DOHH2 (cell line): ENCODE measurements around the gene SPC25.

ENCODE experiments used
- EZH2phosphoT487 ChIP-seq: fragments of 200-600 bp; sonication (generic); IDR thresholded peaks from 2 replicates; pipeline ENCODE4 v1.6.1; 2017; ENCODE audit warnings: borderline replicate concordance, mild to moderate bottlenecking, antibody characterized with exemption, low read length, moderate library complexity, mixed read lengths
- TF ChIP-seq, protein P1 (sequence below): fragments of 200-600 bp; sonication (generic); IDR thresholded peaks from one replicate; pipeline ENCODE4 v1.5.1; 2014; ENCODE audit warnings: antibody characterized with exemption, mild to moderate bottlenecking, low read depth, low read length; ENCODE audit not compliant: poor library complexity, severe bottlenecking

DNA sequence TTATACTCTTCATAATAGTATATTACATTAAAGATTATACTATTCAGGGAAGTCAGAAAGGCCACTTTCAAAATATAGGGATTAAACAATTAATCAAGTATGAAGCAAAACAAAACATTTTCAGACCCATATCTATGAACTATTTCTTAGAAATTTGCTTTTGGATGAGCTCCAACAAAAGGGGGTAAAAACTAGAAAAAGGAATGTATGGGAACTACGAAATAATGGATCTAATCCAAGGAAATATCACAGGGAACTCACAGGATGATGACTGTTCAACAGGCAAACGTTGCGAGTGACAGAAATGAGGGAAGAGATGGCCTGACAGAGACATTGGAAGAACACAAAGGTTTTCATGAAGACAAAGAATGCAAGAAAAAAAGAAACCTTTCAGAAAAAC lies 38.8 kb upstream of the SPC25 start:
- TF ChIP-seq, protein P1, sequence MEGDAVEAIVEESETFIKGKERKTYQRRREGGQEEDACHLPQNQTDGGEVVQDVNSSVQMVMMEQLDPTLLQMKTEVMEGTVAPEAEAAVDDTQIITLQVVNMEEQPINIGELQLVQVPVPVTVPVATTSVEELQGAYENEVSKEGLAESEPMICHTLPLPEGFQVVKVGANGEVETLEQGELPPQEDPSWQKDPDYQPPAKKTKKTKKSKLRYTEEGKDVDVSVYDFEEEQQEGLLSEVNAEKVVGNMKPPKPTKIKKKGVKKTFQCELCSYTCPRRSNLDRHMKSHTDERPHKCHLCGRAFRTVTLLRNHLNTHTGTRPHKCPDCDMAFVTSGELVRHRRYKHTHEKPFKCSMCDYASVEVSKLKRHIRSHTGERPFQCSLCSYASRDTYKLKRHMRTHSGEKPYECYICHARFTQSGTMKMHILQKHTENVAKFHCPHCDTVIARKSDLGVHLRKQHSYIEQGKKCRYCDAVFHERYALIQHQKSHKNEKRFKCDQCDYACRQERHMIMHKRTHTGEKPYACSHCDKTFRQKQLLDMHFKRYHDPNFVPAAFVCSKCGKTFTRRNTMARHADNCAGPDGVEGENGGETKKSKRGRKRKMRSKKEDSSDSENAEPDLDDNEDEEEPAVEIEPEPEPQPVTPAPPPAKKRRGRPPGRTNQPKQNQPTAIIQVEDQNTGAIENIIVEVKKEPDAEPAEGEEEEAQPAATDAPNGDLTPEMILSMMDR, result no peak
- no peak for TF ChIP-seq EZH2phosphoT487
